HG03378 (cell line): ENCODE results near the gene CCDC187.
"Not testable (repeated sequence)": the region's sequence is repeated elsewhere in the genome, so short reads cannot be mapped to it uniquely, and the experiment has no call there.

Source experiments
- ATAC-seq: cut with Tn5 transposase; IDR thresholded peaks from one replicate; pipeline ENCODE4 v1.9.1; 2021; ENCODE audit warnings: mild to moderate bottlenecking, moderate library complexity; ENCODE audit not compliant: unreplicated experiment

The CCDC187 gene

DNA sequence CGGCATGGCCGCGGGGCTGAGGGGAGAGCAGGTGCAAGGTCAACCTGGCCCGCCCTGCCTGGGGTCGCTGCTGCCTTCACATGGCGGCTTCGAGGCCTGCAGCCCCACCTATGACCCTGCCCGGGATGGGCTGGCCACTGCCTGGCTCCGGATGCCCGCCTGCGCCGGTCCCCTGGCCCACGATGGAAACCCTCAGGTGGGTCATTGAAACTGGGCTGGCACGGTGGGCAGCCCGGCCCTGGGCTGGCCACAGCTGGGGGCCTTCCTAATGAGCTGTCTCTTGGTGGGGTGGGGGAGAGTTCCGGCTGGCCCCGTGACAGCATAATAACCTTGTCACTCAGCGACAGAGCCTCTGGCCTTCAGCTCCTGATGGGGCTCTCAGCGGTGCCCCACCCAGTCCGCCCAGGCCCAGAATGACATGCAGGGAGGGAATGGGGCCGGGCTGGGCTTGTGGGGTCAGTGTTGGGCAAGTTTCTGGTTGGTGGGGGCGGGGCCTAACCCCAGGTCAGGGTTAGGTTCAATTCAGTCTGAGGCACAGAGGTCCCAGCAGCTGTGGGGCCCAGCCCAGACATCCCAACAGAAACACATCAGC is at the start of gene CCDC187:
TSS of gene CCDC187 (minus strand) at position 270 of the 592 bp plus-strand sequence. CDS start at position 6, 264 bp downstream.
- no peak for ATAC-seq

DNA sequence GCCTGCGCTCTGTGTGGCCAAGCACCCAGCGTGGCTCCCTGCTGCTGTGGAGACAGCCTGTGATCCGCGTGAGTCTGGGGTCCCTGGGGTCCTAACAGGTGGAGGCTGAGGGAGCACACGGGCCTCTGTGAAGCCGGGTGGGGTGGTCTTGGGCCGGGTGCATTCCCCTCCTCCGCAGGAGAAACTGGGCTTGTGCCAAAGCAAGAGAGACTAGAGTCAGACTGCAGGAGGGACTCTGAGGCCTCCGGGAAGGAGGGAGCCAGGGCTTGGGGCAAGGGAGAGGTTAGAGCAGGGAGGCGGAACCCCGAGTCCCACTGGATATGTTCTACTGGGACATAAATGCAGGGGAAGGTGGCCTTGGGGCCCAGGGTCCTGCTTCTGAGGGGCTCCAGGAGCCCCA is 49.2 kb upstream of the CCDC187 start:
- ATAC-seq: no peak

- no peak for ATAC-seq
These were observed 48.8 kb upstream of the CCDC187 start for GRCh38 chr9:136352682-136353081.

GRCh38 chr9:136351868-136352267 is 48.0 kb upstream of the CCDC187 start:
- ATAC-seq: not testable (repeated sequence)

DNA sequence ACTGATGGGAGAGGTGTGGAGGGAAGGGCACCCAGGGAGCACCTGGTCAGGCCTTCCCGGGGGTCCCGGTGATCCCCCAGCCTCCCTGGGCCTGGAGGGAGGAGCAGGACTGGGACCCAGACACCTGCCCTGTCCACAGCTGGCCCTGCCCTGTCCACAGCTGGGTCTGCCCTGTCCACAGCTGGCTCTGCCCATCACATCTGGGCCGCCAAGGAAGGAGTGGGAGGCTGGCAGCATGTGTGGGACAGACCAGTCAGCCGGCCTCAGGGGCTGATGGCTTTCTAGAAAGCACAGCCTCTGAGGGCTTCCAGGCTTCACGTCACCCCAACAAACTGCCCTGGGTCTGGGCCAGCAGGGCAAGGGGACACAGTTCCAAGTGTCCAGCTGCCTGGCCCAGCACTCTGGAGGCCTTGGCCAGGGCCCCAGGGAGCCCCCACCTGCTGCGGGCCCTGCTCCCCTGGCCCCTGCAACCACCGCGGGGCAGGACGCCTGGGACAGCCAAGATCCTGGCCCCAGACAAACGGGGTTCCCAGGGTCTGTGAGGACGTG is 47.4 kb upstream of the CCDC187 start:
- ATAC-seq: no peak

- ATAC-seq: no peak
These were observed 45.7 kb upstream of the CCDC187 start for GRCh38 chr9:136349546-136349945.

- ATAC-seq: no peak
These were observed 44.8 kb upstream of the CCDC187 start for GRCh38 chr9:136348691-136349090.

DNA sequence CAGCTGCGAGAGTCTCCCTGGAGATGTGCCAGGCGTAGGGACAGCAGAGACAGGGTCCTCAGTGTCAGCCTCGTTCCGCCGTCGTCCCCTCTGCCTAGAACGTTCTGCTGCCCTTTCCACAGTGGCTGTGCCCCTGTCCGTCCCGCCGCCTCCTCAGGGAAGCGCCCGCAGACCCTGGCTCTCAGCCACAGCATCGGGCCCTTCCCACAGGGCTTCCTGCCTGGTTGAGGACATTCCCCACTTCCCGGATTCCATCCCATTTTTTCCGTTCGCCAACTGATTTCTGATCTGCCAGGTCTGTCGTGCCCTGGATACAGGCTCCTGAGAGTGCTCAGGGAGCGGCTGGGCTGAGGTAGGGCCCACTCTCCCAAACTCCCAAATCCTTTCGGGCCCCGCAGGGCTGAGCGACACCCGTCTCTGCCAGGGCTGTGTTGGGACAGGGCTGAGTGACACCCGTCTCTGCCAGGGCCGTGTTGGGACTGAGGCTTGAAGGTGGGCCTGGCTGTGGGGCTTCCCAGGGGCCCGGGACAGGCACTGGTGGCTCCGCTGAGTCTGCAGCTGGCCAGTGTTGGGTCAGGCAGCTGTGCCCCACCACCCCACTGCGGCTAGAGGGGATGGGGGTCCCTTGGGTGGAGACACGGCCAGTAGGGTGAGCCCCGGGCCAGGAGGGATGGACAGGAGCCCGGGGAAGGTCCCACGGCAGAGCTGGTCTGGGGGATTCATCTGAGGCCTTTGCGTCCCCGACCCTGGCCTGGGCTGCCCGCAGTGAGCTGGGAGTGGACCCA is 43.8 kb upstream of the CCDC187 start:
- no peak for ATAC-seq

DNA sequence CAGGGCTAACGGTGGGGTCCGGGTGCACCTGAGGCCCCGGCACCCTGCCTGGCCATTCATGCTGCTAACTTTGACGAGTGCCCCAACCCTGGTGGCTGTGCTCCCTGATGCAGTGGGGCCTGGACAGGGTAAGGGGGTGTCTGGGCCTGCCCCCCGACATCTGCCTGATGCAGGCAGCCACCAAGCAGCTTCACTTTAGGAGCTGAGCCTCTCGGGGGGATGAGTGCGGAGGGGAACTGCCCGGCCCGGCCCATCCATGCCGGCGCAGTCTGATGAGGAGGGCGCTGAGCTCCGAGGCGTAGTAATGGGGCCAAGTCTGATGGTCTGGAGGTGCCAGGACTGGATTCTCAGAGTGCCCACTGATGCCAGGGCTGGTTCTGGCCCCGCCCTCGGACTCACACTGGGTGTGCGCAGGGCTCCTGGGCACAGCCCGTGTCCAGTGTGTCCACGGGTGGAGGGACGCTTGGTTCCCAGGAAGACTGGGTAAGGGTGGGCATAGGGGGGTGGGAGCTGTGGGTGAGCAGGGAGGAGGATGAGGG is 43.1 kb upstream of the CCDC187 start:
- no peak for ATAC-seq

- no peak for ATAC-seq
These were observed 42.2 kb upstream of the CCDC187 start for GRCh38 chr9:136346157-136346481.

GRCh38 chr9:136345281-136346156 is 41.6 kb upstream of the CCDC187 start:
- ATAC-seq: no peak

DNA sequence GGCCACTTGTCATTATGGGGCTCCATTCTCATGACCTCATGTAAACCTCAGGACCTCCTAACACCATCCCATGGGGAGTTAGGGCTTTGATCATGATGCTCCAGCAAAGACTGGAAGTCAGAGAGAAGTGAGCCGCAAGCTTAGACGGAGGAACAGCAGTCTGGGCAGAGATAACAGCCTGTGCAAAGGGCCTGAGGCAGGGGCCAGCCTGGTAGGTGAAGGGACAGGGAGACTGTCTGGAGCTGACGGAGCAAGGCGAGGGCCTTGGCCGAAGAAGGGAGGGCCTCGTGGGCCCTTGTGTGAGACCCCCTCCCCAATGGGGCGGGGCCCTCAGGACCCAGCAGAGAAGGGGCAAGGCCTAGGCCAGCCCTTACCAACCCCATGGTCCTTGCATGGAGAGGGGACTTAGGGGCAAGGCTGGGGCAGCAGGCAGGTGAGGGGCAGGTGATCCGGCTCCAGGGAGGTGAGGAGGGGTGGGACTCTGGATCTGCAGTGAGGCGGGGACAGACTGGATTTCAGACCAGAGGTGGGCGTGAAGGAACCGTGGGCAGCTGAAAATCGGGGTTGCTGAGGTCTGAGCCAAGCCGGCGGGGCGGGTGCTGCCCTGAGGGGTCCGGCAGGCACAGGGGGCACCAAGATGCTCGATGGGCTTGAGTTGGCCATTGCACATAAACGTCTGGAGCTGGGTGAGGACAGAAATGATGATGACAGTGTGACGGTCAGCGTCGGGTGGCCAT is 40.8 kb upstream of the CCDC187 start:
- no peak for ATAC-seq

GRCh38 chr9:136343884-136344269 is 40.0 kb upstream of the CCDC187 start:
- ATAC-seq: no peak

GRCh38 chr9:136343121-136343883 is 39.4 kb upstream of the CCDC187 start:
- ATAC-seq: no peak

DNA sequence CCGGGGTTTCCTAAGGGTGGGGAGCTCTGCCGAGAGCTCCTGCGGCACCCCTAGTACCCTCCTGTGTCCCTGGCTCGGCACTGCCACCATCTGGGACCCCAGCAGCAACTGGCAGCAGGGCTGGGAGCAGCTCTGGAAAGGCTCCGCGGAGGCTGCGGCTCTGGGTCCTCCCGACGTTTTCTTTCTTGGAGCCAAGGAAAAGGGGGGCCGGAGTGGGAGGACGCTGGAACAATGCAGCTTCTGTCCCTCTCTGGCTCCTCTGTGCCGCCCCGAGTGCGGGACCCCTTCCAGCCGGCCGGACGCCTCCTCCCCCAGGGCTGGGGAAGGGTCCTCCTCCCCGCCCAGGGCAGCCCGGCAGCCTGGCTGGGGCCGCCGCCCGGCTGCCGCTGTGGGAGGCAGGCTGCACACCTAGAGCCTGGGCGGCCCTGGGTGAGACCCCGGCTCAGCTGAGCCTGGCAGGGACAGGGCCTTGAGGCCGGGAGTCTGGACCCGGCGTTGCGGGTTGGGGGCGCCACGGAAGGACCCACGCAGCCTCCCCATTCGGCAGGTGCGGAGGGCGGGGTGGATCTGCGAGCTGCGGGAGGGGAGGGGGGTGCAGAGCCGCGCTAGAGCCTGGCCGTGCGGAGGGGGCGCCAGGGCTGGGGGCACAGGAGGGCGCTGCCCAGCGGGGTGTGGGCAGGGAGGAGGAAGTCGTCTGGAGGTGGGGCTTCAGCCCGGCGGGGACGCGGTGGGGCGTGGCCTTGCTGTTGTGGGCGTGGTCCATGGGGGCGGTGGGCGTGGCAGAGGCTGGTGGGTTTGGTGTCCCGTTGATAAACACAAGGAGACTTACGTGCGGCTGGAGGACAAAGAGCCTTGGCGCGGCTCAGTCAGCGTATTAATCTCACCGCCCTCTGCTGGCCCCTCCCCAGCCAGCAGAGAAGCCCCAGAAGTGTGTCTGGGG is 38.6 kb upstream of the CCDC187 start:
- ATAC-seq: no peak

DNA sequence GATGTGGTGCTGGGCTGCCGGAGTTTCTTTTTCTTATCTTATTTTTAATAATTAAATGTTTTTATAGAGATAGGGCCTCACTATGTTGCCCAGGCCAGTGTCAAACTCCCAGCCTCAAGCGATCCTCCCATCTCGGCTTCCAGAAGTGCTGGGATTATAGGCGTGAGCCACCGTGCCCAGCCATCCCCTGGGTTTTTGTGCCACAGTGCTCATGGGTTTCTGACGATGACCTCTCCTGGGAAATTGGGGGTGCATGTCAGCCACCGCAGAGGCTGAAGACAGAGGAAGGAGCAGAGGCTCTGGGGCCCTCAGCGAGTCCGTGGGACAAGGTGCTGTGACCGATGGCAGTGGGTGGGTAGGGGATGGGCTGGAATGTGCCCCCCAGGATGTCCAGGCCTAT is 37.9 kb upstream of the CCDC187 start:
- no peak for ATAC-seq

- ATAC-seq: no peak
These were observed 37.3 kb upstream of the CCDC187 start for GRCh38 chr9:136341042-136341655.

DNA sequence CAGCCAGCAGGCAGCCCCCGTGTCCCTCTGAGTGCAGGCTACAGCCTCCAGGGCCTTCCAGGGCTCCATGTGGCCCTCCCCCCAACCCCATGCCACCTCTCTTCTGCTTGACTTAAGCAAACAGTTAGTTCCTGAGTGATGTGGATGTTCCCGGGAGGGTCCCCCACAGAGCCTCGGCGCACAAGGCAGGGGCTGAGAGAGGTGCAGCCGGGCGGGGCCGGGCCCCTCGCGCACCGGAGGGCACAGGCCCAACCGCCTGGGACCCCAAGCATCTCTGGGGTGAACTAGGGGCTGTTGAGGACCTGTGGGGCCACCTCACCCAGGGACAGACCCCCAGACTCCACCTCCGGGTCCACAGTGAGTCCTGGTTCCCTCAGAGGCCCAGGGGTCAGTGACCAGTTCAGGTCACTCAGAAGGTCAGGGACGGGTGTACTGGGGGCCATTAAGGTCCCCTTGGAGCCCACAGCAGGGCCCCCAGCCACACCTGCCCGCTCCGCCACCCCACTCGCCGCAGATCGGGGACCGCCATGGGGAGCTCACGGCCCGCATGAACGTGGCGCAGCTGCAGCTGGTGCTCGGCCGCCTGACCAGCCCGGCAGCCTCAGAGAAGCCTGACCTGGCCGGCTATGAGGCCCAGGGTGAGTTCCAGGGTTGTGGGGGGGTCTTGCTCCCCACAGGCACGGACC is 36.6 kb upstream of the CCDC187 start:
- ATAC-seq: no peak
